Astrocyte (in vitro differentiated cells and primary cell): ENCODE measurements around the gene DNAJC22. TPM values are rescaled to one million over a fixed set of nuclear protein-coding genes. Genes with fewer than 3 reads are reported as not detected.

Source experiments
- DNase-seq: peaks from one replicate; pipeline ENCODE4 v3.0.0-alpha.2; 2010; ENCODE audit warnings: low read depth
- FAIRE-seq: peaks from 2 replicates; lab custom pipeline; 2011; peaks lifted over from hg19 to GRCh38; lab: Jason Lieb, UNC
- H2AFZ ChIP-seq: 2 replicates; pipeline ENCODE4 v1.6.0; 2012; ENCODE audit warnings: low read depth, low read length, inconsistent platforms
- H3K27ac ChIP-seq: 2 replicates; pipeline ENCODE4 v1.5.1; 2011; ENCODE audit warnings: low read depth, low read length, inconsistent platforms
- H3K27me3 ChIP-seq: 2 replicates; pipeline ENCODE4 v1.6.0; 2011; ENCODE audit warnings: low read length, inconsistent platforms; ENCODE audit not compliant: insufficient read depth
- H3K36me3 ChIP-seq: 2 replicates; pipeline ENCODE4 v1.5.1; 2011; ENCODE audit warnings: low read length, inconsistent platforms; ENCODE audit not compliant: insufficient read depth
- H3K4me1 ChIP-seq: 2 replicates; pipeline ENCODE4 v1.5.1; 2011; ENCODE audit warnings: low read length, inconsistent platforms; ENCODE audit not compliant: insufficient read depth
- H3K4me2 ChIP-seq: 2 replicates; pipeline ENCODE4 v1.6.0; 2012; ENCODE audit warnings: low read length, inconsistent platforms
- H3K4me3 ChIP-seq: 2 replicates; pipeline ENCODE4 v1.5.1; 2011; ENCODE audit warnings: low read depth, mild to moderate bottlenecking, low read length, inconsistent platforms; ENCODE audit not compliant: insufficient read depth
- H3K79me2 ChIP-seq: 2 replicates; pipeline ENCODE4 v1.6.0; 2012; ENCODE audit warnings: mild to moderate bottlenecking, low read length, inconsistent platforms; ENCODE audit not compliant: insufficient read depth
- H3K9ac ChIP-seq: 2 replicates; pipeline ENCODE4 v1.6.0; 2012; ENCODE audit warnings: mild to moderate bottlenecking, low read length, inconsistent platforms
- H3K9me3 ChIP-seq: 2 replicates; pipeline ENCODE4 v1.5.1; 2012; ENCODE audit warnings: low read depth, mild to moderate bottlenecking, low read length, inconsistent platforms; ENCODE audit not compliant: insufficient read depth
- H4K20me1 ChIP-seq: 2 replicates; pipeline ENCODE4 v1.6.0; 2012; ENCODE audit warnings: low read length, inconsistent platforms; ENCODE audit not compliant: insufficient read depth
- H3K27ac Mint-ChIP-seq: one replicate; pipeline ENCODE4 v1.8.0; 2021; ENCODE audit warnings: mild to moderate bottlenecking, mixed read lengths; ENCODE audit not compliant: unreplicated experiment
- H3K27me3 Mint-ChIP-seq: one replicate; pipeline ENCODE4 v1.8.0; 2021; ENCODE audit warnings: low read depth, mixed read lengths; ENCODE audit not compliant: unreplicated experiment
- H3K36me3 Mint-ChIP-seq: one replicate; pipeline ENCODE4 v1.8.0; 2021; ENCODE audit warnings: low read depth, mixed read lengths; ENCODE audit not compliant: unreplicated experiment
- H3K4me1 Mint-ChIP-seq: one replicate; pipeline ENCODE4 v1.8.0; 2021; ENCODE audit warnings: low read depth, mixed read lengths; ENCODE audit not compliant: unreplicated experiment
- H3K4me3 Mint-ChIP-seq: one replicate; pipeline ENCODE4 v1.8.0; 2021; ENCODE audit warnings: mild to moderate bottlenecking, moderate library complexity, mixed read lengths; ENCODE audit not compliant: unreplicated experiment
- H3K9me3 Mint-ChIP-seq: one replicate; pipeline ENCODE4 v1.8.0; 2021; ENCODE audit warnings: mild to moderate bottlenecking, mixed read lengths; ENCODE audit not compliant: unreplicated experiment
- CTCF ChIP-seq: IDR thresholded peaks from 2 replicates; pipeline ENCODE4 v1.5.1; 2011; ENCODE audit warnings: low read depth, mild to moderate bottlenecking, inconsistent platforms, low read length, moderate library complexity; ENCODE audit not compliant: insufficient read depth
- EZH2 ChIP-seq: IDR thresholded peaks from 2 replicates; pipeline ENCODE4 v1.6.1; 2012; ENCODE audit warnings: mild to moderate bottlenecking, low read length, inconsistent platforms; ENCODE audit not compliant: insufficient read depth
- total RNA-seq: library from RNA; stranded (reverse); gene quantifications from 2 replicates; pipeline ENCODE4 v1.2.1, GENCODE V29; 2021

Gene DNAJC22
- total RNA-seq, 1 donor from 2014 or later: 0.52 TPM

GRCh38 chr12:49352351-49352750, 5.7 kb downstream of the DNAJC22 start:
- TF ChIP-seq EZH2 (no peak), CTCF (no peak)
- Histone ChIP-seq H3K79me2 (no peaks in the 10 kb centered on the region), H3K27ac (no peak overlapping the region), H3K4me1 (peaks cover 11% of the 10 kb centered on the region), H3K9me3 (no peaks in the 10 kb centered on the region), H3K4me2 (no peak overlapping the region), H4K20me1 (no peaks in the 10 kb centered on the region), H3K27me3 (no peaks in the 10 kb centered on the region), H3K9ac (no peak overlapping the region), H3K4me3 (no peak overlapping the region), H3K36me3 (no peaks in the 10 kb centered on the region), H2AFZ (no peak overlapping the region)
- H3K9me3 Mint-ChIP-seq: no peaks in the 10 kb centered on the region
- no peak overlapping the region for H3K4me3 Mint-ChIP-seq
- H3K4me1 Mint-ChIP-seq: peaks cover under 1% of the 10 kb centered on the region
- DNase-seq (no peak), FAIRE-seq (no peak)
- no peaks in the 10 kb centered on the region for H3K36me3 Mint-ChIP-seq
- no peak overlapping the region for H3K27ac Mint-ChIP-seq
- H3K27me3 Mint-ChIP-seq: peaks cover 33% of the 10 kb centered on the region

GRCh38 chr12:49355913-49356312, 9.2 kb downstream of the DNAJC22 start:
- TF ChIP-seq CTCF: no peak
- no peaks in the 10 kb centered on the region for H3K27me3 ChIP-seq
- Mint-ChIP-seq H3K27ac (no peak overlapping the region), H3K27me3 (peaks cover 12% of the 10 kb centered on the region), H3K4me3 (no peak overlapping the region), H3K9me3 (no peaks in the 10 kb centered on the region), H3K4me1 (no peaks in the 10 kb centered on the region), H3K36me3 (no peaks in the 10 kb centered on the region)
- H4K20me1 ChIP-seq: no peaks in the 10 kb centered on the region
- H3K4me2 ChIP-seq: no peak overlapping the region
- no peaks in the 10 kb centered on the region for H3K9me3 ChIP-seq
- no peak overlapping the region for H2AFZ ChIP-seq
- H3K36me3 ChIP-seq: no peaks in the 10 kb centered on the region
- H3K27ac ChIP-seq: no peak overlapping the region
- FAIRE-seq (no peak), DNase-seq (no peak)
- H3K4me1 ChIP-seq: peaks cover 6% of the 10 kb centered on the region
- no peak overlapping the region for H3K9ac ChIP-seq
- no peaks in the 10 kb centered on the region for H3K79me2 ChIP-seq
- no peak overlapping the region for H3K4me3 ChIP-seq

GRCh38 chr12:49357103-49357678, 10.5 kb downstream of the DNAJC22 start:
- H4K20me1 ChIP-seq: no peaks in the 10 kb centered on the region
- no peak overlapping the region for H3K9ac ChIP-seq
- FAIRE-seq (no peak), DNase-seq (no peak)
- Mint-ChIP-seq H3K9me3 (no peaks in the 10 kb centered on the region), H3K4me3 (no peak overlapping the region), H3K27me3 (peaks cover 12% of the 10 kb centered on the region), H3K27ac (no peak overlapping the region), H3K4me1 (no peaks in the 10 kb centered on the region), H3K36me3 (no peaks in the 10 kb centered on the region)
- H3K27me3 ChIP-seq: no peaks in the 10 kb centered on the region
- no peaks in the 10 kb centered on the region for H3K36me3 ChIP-seq
- no peak overlapping the region for H3K4me2 ChIP-seq
- no peaks in the 10 kb centered on the region for H3K9me3 ChIP-seq
- no peaks in the 10 kb centered on the region for H3K79me2 ChIP-seq
- peak; percentile 65 for TF ChIP-seq CTCF
- no peak for TF ChIP-seq EZH2
- peaks cover 6% of the 10 kb centered on the region for H3K4me1 ChIP-seq
- no peak overlapping the region for H3K27ac ChIP-seq
- no peak overlapping the region for H2AFZ ChIP-seq
- no peak overlapping the region for H3K4me3 ChIP-seq
